HUDEP-2 (cell line): ENCODE data around the gene MTA1.

Experiments
- DNase-seq, 76 experiments: peaks; one replicate each; lab custom pipeline; 2025; ENCODE audit not compliant: unreplicated experiment in 76 of 76; lab: John Stamatoyannopoulos, UW

The MTA1 gene

GRCh38 chr14:105386581-105387529 is 32.8 kb upstream of the MTA1 start:
- DNase-seq: no peak

DNA sequence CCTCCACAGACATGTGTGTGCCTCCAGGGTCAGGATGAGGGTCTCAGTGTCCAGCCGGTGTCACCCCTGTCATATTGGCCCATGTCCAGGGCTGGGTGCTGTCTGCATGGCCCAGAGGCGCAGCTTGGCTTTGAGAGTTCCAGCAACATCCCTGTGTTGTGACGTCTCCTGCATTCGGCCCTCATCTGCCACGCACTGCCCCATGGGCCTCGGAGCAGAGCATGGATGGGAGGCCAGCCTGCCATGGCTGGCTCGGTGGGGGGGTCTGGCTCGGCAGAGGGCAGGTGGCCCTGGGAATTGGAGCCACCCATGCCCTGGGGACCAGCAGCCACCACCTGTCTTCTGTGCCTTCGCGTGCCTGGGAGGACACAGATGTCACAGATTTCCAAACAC is 32.1 kb upstream of the MTA1 start:
- no peak for DNase-seq

DNA sequence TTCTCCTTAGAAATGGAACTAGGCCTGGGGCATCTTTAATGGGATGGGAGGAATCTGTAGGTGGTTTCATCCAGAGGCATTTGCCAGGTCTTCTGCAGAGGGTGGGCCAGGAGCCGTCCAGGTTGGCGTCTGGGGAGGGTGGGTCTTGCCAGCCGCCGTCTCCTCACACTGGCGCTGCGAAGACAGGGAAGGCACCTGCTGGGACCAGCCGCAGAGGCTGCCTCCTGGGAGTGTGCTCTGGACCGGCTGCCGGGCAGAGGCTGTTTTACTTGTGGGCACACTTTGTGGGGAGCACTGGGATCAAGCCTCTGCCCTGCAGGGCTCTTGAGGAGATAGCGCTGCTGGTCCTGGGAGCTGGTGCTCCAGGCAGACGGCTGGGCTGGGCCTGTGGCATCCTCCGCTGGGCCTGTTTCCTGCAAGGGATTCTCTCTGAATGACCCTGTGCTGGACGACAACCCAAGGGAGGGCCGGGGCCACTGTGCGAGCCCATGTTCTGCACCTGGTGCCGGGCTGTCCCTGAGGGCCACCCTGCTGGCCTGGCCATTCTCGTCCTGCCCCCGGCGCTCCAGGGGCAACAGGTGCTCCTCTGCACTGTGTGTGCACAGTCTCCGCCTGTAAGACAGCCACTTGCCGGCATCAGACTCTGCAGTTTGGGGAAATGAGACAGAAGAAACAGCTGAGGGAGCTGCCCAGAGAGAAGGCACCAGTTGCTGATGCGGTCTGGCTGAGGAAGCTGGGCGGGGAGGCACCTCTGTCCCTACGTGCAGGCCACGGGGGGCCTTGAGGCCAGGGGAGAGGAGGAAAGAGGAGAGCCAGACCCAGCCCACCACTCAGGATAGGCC is 31.3 kb upstream of the MTA1 start:
- no peak for DNase-seq

DNA sequence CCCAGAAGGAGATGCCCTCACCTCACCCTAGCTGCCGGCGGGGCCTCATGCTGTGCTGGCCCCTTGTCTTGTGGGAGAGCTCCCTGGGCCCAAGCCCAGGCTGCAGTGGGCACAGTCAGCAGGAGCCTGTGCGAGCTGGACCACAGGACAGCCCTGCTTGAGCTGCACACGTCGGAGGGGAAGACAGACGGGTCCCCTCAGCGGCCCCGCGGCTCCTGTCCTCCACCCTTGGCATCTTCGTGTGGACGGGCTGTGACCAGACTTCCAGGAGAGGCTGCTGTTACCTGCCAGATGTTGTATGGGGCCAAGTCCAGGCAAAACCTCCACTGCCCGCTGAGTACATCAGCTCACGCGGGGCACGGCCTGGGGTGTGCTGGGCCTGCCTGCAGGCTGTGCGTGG is 30.7 kb upstream of the MTA1 start:
- DNase-seq: no peak

DNA sequence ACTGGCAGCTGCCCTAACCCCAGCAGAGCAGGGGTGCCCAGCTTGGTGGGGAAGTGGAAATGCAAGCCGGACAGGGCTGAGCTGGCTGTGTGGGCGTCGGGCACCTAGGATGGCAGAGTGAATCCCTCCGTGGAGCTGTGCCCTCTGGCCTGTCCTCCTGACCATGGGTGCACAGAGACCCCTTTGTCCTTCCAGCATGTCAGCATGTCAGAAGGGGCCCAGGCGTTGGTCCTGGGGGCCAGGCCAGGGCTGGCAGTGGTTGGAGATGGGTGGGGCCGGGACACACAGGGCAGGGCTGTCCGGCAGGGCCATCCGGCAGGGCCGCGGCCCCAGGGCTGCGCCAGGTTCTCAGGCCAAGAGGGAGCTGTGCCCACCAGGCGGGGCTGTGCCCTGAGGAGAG is 30.1 kb upstream of the MTA1 start:
- DNase-seq: no peak

DNA sequence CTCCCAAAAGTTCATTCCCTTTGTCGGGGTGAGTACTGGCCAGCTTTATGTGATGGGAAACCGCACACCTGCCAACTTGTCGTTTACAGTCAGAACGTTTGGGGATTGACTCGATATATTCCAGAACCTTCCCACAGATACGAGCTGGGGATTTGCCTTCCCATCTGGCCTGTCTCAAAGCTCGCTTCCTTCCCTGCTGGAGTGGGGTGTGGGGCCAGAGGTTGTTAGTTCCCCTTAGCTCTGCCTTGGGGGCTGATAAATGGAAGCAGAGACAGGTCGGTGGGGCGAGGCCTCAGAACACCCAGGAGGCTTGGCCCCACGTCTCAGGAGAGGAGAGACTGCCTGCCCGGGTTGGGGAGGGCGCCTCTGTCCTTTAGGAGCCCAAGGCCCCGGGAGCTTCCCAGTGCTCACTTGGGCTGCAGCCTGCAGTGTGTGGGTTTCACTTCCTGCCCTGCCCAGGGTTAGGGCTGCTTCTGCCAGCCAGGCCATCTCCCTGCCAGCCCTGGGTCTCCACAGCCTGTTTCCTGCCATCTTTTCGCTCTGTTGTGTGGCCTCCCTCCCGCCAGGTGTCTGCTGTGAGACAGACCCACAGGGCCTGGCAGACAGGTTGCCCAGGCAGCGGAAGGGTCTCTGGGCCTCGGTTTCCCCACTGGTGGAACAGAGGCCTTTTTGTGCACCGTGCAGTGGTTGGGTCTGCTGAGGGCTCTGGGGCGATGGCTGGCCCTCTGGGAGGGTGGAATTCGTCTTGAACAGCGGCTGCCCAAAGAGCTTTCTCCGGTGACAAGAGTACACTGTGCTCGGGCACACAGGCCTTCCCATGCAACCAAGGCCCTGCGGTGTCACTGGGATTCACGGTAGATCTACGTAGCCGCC is 29.4 kb upstream of the MTA1 start:
- no peak for DNase-seq

GRCh38 chr14:105390849-105391500 is 28.7 kb upstream of the MTA1 start:
- DNase-seq: no peak

DNA sequence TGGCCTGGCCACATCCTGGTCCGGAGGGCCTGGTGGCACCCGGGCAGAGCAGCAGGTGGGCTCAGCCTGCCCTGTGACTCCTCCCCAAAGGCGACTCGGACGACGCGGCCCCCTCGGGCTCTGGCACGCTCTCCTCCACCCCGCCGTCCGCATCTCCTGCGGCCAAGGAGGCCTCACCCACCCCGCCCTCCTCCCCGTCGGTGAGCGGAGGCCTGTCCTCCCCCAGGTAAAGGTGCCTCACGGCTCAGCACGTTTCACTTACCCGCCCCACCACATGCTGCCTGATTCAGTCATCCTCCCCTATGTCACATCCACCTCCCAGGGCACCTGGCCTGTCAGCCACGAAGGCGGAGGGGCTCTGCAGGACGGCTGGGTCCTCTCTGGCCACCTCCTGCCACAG is 28.1 kb upstream of the MTA1 start:
- no peak for DNase-seq

DNA sequence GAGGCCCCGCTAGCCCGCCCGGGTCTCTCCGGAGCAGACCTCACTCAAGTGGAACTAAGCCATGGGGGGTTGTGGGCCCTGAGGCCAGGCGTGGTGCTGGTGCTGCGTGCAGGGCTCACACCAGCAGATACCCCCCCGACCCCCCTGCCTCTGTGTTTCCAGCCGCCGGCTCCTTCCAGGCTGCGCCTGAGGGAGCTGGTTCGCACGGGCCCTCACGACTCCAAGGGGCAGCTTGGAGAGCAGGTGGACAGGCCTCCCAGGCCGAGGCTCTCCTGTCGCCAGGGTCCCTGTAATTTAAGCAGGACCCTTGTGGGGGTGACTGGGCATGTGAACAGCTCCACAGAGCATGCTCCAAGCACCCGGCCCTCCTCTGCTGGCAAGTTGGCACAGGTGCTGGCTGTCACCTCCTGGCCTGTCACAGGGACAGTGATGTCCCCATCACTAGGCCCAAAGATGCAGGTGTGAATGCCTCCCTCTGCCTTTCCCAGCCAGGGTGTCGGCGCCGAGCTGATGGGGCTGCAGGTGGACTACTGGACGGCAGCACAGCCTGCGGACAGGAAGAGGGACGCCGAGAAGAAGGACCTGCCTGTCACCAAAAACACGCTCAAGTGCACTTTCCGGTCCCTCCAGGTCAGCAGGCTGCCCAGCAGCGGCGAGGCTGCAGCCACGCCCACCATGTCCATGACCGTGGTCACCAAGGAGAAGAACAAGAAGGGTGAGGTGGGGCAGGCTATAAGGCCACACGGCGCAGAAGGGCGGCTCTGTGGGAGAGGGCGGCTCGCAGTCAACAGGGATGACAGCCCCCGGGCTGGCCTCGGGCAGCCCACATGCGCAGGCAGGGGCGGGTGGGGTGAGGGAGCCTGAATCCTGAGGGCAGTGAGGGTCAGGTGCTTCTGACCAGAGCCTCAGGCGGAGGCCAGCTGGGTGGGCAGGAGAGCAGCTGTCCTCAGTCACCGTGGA is 27.2 kb upstream of the MTA1 start:
- DNase-seq: no peak

DNA sequence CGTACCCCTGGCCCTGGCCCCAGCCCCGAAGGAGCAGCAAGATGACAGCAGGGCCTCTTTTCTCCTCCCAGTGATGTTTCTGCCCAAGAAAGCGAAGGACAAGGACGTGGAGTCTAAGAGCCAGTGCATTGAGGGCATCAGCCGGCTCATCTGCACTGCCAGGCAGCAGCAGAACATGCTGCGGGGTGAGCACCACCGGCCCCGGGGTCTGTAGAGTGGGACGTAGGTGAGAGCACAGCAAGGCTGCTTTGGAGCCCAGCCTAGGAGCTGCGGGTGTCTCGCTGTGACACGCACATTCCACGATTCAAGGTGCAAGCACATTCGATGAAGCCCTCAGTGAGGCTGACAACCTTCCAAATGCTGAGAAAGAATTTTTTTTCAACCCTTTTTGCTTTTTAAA is 26.5 kb upstream of the MTA1 start:
- no peak for DNase-seq

DNA sequence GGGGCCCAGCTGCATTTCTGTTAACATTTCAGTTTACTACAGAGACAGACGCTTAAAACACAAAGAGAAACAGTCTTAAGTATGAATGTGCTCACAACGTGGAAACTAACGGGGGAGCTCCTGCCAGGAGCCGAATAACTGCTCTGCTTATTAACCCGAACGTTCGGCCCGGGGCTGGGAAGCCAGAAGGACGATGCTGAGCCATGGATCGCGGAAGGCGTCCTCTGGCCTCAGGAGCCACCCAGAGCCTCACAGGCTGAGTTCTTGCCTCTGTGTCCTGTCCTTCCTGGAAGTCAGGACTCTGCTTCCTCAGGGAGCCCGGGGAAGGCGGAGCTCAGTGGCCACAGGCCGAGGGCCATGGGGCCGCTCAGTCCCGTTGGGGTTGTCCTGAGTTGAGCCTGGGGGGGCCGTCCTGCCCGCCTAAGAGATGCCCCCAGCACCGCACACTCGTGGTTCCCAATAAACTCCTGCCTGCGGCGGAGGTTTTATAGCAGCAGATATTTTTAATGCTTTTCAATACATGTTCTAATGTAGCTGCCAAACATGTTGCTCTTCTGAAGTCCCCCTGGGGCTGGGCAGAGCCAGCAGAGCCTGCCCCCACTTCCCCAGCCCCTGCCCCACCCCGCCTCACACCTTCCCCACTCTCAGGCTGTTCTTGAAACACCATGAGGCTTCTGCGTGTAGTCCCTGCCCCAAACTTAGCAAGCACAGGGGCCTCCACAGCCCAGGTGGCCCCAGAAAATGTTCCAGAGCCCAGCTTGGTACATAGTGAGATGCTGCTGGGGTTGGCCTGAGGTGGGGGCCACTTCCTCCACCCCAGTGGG is 24.7 kb upstream of the MTA1 start:
- no peak for DNase-seq

DNA sequence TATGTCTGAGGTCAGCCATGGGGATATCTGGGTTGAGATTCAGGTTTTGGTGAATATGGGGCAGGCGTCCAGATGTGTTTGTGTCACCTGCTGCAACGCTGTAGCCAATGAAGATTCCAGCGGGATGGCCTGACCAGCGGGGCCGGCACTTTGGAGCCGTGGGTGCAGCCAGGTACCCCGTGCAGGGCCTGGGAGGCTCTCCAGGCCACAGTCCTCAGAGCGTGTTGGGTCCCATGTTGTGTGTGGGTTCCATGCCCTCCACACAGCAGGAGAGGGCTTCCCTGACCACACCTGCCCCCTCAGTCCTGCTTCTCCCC is 24.1 kb upstream of the MTA1 start:
- DNase-seq: no peak

DNA sequence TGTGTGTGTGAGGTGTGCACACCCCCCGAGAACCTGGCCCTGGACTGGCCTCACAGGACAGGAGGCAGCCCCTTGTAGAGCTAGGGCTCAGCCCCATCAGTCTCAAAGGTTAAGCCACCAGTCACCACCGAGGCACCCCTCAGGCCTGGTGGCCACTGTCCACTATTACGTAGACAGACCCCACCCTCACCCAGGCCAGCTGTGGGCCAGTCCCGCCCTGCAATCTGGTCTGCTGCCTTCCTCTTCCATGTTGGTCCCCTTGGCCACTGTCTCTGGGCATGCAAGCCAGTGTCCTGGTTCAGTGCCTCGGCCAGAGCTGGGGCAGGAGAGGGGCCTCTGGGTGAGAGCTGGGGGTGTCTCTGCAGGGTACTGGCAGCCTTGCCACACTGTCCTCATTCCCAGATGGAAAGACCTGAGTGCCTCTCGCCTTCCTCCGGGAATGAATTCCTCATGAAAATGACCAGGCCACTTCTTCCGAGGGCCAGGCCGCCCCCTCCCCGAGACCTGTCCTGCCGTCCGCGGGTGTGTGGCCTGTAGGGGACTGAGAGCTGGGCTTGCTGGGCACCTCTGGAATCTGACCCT is 22.2 kb upstream of the MTA1 start:
- peak in 3 of 76 experiments; percentile 16 to 49 (median 20) for DNase-seq

DNA sequence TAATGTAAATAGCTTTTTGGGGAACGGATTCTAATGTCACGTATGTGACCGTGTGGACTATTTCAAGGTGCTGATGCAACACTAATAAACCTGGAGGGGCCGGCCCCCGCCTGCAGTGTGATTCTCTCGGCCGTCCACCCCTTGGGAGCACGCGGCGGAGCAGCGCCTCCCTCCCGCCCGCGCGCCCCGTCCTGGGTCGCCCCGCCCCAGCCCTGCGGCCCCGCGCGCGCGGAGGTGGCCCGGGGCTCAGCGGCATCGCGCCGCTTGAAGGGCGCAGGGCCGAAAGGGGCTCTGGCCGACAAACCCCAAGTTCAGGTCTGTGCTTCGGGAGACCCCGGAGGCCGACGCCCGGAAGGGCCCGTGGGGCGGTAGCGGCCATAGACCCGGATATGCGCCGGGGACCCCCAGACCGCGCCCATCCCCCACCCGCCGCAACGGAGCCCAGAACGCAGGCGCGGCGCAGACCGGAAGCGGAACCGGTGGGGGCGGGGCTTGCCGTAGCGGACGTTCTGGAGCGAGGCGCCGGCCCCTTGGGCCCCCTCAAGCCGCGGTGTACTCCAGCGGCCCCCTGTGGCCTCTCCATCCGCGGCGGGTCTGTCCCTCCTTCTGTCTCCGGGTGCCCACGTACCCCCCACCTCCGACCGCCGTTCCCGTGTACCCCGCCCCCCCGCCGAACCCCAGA is 21.4 kb upstream of the MTA1 start, which contains the start of gene TEX22:
Gene TEX22, plus strand, starts transcription at position 495 of the 682 bp plus-strand sequence. CDS start 803 bp downstream, outside the sequence.
- peak in 74 of 76 experiments; percentile 5 to 89 (median 76) for DNase-seq

DNA sequence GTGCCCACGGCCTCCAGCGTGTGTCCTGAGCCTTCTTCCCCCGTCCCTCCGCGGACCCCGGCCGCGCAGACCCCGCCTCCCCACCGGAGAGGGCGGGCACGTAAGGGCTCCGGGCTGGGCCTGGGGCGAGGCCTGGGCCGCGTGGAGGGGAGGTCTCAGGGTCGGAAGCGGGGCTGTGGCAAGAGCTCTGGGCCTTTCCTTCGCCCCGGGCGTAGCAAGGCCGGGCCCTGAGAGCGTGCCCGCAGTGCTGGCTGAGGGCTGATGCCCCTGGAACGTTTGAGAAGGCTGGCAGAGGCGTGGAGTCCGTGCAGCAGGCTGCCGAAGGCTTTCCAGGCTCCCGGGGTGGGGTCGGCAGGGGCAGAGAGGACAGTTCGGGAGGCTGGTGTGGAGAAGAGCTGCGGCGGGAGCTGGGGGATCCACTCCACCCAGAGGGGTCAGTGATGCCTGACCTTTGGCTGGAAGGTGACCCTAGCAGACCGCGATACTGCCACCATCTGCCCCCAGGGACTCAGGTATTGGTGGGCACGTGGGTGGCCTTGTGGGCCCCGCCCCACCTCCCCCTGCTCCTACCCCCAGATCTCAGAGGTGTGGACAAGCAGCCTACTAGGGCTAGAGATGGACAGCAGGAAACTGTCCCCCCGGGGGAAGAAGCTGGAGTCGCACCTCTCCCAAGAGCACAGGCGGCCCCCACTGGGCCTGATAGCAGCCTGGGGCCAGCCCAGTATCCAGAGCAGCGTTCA is 20.7 kb upstream of the MTA1 start:
- DNase-seq: peak in 6 of 76 experiments; percentile 32 to 39 (median 36)

GRCh38 chr14:105399466-105399775 is 20.2 kb upstream of the MTA1 start:
- no peak for DNase-seq

DNA sequence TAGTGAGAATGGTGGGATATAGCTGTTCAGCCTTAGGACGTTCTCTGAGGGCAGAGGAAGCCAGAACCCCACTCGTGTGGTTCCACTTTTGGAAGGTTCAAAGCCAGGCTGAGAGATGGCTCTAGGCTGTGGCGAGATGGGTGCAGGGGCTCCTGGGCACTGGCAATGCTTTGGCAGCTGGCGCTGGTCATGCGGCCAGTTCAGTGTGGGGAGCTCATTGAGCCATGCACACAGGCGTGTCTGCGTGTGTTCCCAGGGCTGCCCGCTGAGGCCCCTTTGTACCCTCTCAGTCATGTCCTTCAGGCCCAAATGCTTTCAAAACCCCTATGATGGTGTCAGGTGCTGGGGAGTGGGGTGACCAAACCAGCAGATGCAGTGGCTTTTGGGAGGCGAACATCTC is 19.6 kb upstream of the MTA1 start:
- DNase-seq: no peak
